HUDEP-2 (cell line): ENCODE measurements around the gene BNIP3.
"Not testable (repeated sequence)": the region's sequence is repeated elsewhere in the genome, so short reads cannot be mapped to it uniquely, and the experiment has no call there.

Source experiments
- DNase-seq, 76 experiments: peaks; one replicate each; lab custom pipeline; 2025; ENCODE audit not compliant: unreplicated experiment in 76 of 76; lab: John Stamatoyannopoulos, UW

The BNIP3 gene

DNA sequence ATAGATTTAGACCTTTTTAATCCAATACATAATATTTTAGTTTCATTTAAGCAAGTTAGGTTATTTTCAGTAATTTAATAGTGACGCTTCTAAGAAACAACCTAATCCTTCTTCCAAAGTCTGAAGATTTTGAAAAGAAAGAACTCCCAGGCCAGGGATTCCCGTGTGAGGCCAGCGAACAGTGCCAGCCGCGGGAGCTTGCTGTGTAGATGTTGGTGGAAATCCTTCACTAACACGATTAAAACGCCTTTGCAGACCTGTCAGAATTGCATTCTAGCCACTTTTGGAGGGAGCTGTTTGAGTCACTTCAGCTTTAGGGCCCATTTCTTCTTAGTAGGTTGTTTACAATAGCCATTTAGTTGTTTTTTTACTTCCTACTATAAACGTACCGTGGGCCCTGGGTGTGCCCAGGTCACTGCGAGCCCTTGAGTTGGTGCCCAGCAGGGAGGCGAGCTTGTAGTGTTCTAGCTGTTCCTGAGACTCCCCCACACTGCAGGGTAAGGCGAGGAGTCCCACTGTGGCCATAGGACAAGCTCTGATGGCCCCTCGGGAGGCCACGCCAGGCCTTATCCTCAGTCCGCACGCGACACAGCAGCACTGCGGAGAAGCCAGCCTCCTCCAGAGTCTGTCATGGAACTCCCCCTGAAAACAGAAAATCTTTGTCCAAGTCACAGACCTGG, 48.6 kb downstream of the BNIP3 start:
- peak in 3 of 76 experiments; percentile 12 to 20 (median 16) for DNase-seq

DNA sequence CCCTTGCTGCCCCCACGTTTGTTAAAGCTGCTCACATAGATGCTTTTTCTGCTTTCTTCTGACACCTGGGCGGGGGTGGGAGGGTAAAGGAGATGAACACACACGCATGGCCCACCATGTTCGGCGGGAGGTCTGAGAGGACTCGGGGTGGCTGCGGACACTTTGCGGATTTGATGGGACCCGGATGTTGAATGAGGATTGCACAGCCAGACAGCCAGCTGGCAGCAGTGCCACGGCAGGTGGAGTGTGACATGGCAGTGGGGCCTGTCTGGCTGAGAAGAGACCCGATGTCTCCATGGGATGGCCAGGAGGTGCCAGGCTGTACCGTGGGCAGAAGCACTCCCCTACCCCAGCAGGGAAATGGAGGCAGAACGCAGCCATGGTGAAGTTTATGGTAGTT, 49.7 kb downstream of the BNIP3 start:
- DNase-seq, result no peak

DNA sequence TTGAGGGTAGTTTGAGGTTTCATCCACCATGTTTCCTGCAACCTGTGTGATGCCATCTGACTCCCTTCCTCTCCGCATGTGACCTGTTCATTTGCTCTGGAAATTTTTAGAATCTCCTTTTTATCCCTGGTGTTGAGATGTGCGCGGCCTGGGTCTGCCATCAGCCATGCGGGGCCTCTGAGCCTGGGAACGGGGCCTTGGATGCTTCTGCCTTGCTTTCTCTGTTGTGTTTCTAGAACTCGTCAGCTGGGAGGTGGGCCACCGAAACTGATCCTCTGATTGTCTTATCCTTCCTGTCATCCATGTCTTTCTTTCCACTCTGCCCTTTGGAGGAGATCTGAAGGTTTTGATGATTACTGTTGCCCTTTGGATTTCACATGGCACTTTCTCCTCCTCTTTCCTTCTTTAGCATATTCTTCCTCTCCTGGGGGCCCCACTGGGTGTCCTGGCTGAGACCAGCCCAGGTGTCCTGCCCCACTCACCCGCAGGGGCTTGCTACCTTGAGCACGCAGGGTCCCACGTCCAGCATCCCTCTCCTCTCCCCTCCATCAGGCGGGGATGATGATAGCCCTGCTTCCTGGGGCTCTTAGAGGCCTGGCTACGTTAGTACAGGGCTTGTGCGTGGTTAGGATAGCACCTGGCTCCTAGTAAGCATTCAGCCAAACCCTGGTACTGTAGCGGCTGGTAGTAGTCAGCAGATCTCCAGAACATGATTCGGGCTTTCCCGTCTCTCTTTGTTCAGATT, 51.0 kb downstream of the BNIP3 start:
- DNase-seq, result no peak

DNA sequence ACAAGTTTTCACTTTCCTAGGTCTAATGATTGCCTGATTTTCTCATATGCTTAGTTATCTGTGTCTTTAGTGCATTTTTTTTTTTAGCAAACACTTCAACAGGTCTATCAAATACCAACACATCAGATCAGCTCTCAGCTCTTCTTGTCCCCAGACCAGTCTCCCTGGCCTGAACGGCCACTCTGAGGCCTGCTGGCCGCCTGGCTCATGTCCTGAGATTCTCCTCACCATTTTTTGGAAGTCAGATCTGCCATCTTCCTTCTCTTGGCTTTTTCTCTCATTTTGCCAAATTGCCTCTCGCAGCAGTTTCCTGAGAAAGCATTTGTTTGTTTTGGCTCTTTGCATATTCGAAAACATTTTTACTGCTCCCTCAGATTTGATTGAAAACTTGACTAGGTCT, 51.6 kb downstream of the BNIP3 start:
- DNase-seq, result no peak

DNA sequence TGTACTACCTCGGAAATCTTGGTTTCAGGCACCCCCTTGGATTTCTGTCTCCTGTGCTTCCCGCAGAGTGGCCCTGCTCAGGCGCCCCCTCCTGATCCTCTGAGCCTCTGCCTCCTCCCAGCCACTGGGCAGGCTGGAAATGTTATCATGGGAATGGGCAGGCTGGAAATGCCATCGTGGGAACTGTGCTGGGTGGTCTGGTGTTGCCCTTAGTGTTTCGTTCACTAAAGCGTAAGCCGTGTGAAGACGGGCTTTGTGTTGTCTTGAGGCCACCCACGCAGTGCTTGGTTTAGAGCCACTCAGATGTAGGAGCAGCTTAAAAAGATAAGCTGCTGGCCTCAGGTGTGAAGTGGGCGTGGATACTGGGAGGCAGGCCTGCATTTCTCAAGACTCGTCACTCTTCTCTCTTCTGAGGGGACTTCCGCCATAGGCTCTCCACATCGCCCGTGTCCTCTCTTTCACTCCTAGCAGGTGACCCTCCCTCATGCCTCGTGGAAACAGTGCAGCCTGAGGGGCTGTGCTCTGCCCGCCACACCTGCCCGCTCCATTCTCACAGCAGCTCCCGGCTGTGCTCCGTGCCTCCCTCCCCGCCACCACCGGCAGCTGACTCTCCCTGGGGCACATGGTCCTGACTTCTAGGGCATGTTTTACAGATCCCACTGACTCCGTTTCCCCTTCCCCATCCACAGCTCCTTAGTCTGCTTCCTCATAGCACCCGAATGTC, 52.4 kb downstream of the BNIP3 start:
- no peak for DNase-seq

DNA sequence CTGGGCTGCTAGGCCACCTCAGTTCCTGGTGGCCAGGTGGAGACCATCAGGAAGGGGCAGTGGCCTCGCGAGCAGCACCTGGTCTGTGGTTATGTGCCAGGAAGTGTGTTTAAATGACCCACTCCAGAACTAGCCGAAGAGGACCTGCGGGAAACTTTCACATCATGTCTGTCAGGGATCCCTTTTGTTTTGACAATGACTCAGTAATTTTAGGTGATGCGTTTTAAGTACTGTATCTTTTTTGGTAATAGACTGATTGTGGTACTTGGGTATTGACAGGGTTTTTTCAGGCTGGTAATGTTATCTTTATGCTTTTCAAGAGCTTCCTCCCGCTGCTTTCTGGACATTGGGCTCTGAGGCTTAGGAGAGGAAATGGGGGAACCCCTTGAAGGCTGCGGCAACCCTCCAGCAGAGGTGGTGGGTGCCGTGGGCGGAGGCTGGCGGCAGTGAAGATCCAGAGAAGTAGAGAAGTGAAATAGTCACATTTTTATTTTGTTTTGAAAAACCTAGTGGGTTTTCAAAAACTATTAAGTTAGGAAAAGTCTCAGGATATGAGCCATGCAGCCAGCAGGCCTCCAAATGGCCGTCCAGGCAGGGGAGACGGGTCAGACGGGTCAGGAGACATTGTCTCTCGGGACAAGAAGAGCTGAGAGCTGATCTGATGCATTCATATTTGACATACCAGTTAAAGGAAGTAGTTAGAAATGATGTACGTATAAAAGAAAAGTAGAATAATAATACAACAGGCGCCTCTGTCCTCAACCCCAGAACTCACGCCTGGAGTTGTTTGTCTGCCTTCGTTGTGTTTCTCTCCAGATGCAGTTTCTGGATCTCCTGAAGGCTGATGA, 53.3 kb downstream of the BNIP3 start:
- DNase-seq, result no peak

DNA sequence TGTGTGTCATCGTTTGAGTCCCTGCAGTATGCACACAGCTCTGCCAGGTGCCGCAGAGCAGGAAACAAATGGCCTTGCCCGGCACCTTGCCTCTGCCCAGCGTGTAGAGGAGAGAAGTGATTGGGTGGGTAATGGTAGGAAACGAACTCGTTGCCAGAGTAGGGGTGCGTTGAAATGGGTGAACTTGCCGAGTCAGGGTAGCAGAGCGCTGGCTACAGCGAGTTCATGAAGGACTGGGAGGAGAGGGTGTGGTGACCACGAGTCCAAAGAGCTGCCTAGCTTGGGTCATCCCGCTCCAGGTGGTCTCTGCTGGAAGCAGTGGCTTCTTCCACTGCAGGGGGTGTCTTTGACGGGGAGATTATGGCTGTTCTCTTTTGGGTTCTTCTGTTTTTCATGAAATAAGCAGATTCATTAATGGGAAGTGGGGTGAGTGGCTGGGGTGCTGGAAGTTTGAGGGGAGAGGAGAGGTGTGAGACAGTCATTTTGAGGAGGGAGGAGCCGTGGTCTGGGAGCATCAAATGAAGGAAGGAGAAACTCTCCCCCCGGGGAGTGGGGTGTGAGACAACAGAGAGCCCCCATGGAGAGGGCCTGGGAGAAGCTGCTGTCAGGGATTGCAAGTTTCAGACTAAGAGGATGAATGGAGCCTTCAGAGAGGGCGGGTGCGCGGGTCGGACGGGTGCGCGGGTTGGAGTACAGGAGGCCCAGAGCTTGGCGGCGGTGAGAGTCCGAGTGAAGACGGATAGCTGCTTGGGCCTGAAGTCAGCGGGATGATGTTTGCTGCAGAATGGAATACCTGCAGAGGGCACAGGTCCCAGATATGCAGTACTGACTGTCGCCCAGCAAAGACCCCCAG, 54.8 kb downstream of the BNIP3 start:
- DNase-seq, result no peak

DNA sequence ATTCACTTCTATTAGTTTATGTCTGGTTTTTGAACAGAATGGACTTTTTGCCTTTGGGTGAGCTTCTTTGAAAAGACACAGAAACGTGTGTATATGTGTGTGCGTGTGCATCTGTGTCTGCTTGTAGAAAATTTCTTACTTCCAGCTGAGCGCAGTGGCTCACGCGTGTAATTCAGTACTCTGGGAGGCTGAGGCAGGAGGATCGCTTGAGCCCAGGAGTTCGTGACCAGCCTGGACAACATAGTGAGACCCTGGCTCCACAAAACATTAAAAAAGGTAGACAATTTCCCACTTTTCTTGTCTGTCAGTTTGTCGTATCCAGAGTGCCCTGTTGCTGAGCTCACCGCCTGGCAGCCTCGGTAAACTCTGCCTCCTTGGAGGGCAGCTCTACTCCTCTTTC, 55.5 kb downstream of the BNIP3 start:
- no peak for DNase-seq

DNA sequence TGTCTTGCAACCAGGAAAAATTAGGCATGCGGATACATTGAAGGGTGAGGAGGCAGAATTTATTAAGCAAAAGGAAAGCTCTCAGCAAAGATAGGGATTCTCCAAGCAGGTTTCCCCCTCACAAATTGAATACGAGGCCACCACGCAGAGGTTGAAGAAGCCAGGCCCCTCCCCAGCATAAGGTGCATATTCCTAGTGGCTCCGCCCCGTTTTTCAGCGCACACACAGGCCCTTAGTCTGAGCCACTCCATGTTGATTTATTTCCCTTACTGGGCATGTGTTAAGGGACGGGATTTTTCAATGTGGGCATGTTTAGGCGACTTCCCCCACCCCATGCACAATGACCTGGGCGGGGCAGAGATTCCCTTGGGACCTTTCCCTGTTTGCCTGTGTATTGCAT, 56.0 kb downstream of the BNIP3 start:
- DNase-seq, result no peak

DNA sequence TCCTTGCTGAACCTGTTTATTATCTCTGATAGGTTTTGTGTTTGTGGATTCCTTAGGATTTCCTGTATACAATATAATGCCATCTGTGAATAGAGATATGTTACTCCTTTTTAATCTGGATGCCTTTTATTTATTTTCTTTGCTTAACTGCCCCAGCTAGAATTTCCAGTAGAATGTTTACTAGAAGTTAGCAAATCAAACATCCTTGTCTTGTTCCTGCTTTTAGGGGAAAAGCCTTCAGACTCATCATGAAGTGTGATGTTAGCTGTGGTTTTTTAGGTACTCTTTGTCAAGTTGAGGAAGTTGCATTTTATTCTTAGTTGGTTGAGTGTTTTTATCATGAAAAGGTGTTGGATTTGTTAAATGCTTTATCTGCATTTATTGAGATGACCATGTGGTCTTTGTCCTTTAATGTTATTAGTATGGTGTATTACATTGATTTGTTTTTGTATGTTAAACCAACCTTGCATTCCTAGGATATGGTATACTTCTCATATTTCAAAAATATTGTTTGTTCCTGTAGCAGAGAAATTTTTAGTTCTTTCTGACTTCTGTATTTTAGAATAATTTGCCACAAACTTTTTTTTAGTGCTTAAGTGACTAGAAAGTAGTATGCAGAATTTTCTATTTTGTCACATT, 56.6 kb downstream of the BNIP3 start:
- DNase-seq, result no peak

DNA sequence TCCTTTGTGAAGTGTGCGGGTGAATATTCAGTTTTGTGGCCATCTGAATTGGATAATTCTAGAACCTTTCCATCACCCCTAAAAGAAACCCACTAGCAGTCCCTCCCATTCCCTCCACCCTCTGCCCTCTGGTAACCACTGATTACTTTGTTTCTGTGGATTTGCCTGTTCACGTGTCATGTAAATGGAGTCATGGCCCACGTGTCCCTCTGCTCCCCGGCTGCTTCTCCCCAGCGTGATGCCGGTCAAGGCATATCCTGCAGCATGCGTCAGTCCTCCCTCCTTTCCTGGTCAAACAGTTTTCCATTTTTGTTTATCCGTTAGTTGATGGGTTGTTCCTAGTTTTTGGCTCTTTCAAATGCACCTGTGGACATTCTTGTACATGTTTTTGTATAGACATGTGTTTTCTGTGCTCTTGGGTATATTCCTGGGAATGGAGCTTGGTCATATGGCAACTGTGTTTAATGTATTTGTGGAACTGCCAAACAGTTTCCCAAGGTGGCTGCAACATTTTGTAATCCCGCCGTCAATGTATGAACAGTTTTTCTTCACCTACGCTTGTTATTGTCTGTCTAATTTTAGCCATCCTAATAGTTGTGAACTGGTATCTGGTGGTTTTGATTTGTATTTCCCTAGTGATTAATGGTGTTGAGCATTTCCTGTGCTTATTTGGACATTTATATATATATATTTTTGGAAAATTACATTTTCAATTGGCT, 58.5 kb downstream of the BNIP3 start:
- no peak for DNase-seq

DNA sequence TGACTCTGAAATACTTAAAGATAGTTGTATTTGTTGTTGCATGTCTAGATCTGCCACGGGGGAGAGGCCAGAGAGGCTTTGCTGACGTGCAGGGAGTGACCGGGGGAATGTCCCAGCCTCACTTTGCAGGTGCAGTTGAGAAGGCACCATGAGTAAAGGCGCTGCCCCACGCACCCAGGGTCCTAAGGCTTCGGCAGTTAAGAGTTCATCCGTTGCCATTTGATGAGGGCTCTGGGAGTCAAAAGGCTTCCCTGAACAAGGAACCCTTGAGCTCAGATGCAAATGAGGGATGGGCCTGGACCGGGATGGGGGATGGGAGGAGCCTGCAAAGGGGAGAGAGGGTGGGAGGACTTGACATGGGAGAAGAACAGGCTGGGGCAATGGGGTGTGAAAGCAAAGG, 60.5 kb downstream of the BNIP3 start:
- no peak for DNase-seq

DNA sequence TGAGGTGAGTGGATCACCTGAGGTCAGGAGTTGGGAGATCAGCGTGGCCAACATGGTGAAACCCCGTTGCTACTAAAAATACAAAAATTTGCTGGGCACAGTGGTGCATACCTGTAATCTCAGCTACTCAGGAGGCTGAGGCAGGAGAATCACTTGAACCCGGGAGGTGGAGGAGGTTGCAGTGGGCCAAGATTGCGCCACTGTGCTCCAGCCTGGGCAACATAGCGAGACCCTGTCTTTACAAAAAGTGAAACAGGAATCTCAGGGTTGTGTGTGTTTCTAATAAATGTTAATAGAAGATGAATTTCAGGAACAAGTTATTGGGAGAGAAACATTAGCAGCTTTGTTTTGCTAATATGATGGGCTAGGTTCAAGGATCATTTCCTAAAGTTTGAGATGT, 61.0 kb downstream of the BNIP3 start:
- no peak for DNase-seq

DNA sequence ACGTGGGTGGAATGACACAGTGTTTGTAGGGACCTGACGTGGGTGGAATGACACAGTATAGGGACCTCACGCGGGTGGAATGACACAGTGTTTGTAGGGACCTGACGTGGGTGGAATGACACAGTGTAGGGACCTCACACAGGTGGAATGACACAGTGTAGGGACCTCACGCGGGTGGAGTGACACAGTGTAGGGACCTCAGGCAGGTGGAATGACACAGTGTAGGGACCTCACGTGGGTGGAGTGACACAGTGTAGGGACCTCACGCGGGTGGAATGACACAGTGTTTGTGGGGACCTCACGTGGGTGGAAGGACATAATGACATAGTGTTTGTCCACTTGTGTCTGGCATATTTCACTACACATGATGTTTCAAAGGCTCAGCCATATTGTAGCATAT, 61.6 kb downstream of the BNIP3 start:
- DNase-seq, result no peak

DNA sequence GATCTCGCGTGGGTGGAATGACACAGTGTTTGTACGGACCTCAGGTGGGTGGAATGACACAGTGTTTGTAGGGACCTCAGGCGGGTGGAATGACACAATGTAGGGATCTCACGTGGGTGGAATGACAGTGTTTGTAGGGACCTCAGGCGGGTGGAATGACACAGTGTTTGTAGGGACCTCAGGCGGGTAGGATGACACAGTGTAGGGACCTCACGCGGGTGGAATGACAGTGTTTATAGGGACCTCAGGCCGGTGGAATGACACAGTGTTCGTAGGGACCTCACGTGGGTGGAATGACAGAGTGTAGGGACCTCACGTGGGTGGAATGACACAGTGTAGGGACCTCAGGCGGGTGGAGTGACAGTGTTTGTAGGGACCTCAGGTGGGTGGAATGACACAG, 62.3 kb downstream of the BNIP3 start:
- DNase-seq, result not testable (repeated sequence)
